ENCODE data around the gene AUNIP.

The AUNIP gene

GRCh38 chr1:25807480-25808390 lies 51.5 kb downstream of the AUNIP start:
- DNase-seq, result no peak

- DNase-seq, result no peak
These were observed 52.8 kb downstream of the AUNIP start for GRCh38 chr1:25806418-25806817.

- DNase-seq, result no peak
These were observed 53.4 kb downstream of the AUNIP start for GRCh38 chr1:25805863-25806225.

- DNase-seq, result no peak
These were observed 54.0 kb downstream of the AUNIP start for GRCh38 chr1:25804964-25805862.

GRCh38 chr1:25804244-25804963 lies 54.9 kb downstream of the AUNIP start:
- DNase-seq, result no peak

- no peak for DNase-seq
These were observed 55.9 kb downstream of the AUNIP start for GRCh38 chr1:25803368-25803767.

- no peak for DNase-seq
These were observed 56.3 kb downstream of the AUNIP start for GRCh38 chr1:25802915-25803314.

GRCh38 chr1:25800703-25801377 lies 58.4 kb downstream of the AUNIP start:
- no peak for DNase-seq

- no peak for DNase-seq
These were observed 59.1 kb downstream of the AUNIP start, which contains the start of gene SELENON for GRCh38 chr1:25799935-25800702. Gene SELENON, plus strand, starts transcription at chr1:25800193. Its CDS starts 38 bp downstream, at chr1:25800231.

GRCh38 chr1:25799352-25799934 lies 59.8 kb downstream of the AUNIP start:
- DNase-seq, result no peak

- no peak for DNase-seq
These were observed 60.4 kb downstream of the AUNIP start for GRCh38 chr1:25798666-25799351.

GRCh38 chr1:25797939-25798338 lies 61.3 kb downstream of the AUNIP start:
- DNase-seq, result no peak

- DNase-seq, result peak; percentile 75
These were observed 62.3 kb downstream of the AUNIP start for GRCh38 chr1:25796811-25797458.

GRCh38 chr1:25795946-25796810 lies 63.1 kb downstream of the AUNIP start:
- peak; percentile 58 for DNase-seq

- DNase-seq, result no peak
These were observed 64.0 kb downstream of the AUNIP start for GRCh38 chr1:25795211-25795610.

- no peak for DNase-seq
These were observed 64.9 kb downstream of the AUNIP start for GRCh38 chr1:25794325-25794724.

GRCh38 chr1:25793585-25794170 lies 65.6 kb downstream of the AUNIP start:
- DNase-seq, result no peak

GRCh38 chr1:25792115-25792514 lies 67.1 kb downstream of the AUNIP start:
- no peak for DNase-seq

- DNase-seq, result no peak
These were observed 68.8 kb downstream of the AUNIP start for GRCh38 chr1:25790472-25790871.

Measured in NCI-H2107 (cell line).